Fibroblast of peridontal ligament (primary cell): ENCODE data around the gene KLF17.

Experiments
- DNase-seq: peaks from one replicate; pipeline ENCODE4 v3.0.0-alpha.2; 2010; ENCODE audit errors: extremely low read depth

Gene KLF17, protein sequence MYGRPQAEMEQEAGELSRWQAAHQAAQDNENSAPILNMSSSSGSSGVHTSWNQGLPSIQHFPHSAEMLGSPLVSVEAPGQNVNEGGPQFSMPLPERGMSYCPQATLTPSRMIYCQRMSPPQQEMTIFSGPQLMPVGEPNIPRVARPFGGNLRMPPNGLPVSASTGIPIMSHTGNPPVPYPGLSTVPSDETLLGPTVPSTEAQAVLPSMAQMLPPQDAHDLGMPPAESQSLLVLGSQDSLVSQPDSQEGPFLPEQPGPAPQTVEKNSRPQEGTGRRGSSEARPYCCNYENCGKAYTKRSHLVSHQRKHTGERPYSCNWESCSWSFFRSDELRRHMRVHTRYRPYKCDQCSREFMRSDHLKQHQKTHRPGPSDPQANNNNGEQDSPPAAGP

GRCh38 chr1:44118682-44119081, at the start of gene KLF17:
Gene KLF17, plus strand, starts transcription at chr1:44118821. Its CDS starts 87 bp downstream, at chr1:44118908.
- no peak for DNase-seq

GRCh38 chr1:44071461-44071860, 47.2 kb upstream of the KLF17 start:
- no peak for DNase-seq

GRCh38 chr1:44072204-44072603, 46.4 kb upstream of the KLF17 start:
- DNase-seq = peak; percentile 84

DNA sequence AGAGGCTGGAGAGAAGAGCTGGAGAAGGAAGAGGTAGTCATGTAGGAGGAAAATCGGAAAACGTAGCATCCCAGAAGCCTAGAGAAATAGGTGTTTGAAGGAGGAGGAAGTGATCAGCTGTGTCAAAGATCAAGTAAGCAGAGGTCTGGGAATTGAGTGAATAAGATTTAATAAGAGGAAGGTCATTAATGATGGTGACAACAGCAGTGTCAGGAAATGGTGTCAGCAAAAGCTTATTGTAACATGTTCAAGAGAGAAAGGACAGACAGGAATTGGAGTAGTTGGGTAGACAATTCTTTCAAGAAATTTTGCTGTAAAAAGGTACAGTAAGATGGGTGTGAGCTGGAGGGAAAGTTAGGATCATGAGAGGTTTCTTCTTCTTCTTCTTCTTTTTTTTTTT, 45.8 kb upstream of the KLF17 start:
- no peak for DNase-seq

DNA sequence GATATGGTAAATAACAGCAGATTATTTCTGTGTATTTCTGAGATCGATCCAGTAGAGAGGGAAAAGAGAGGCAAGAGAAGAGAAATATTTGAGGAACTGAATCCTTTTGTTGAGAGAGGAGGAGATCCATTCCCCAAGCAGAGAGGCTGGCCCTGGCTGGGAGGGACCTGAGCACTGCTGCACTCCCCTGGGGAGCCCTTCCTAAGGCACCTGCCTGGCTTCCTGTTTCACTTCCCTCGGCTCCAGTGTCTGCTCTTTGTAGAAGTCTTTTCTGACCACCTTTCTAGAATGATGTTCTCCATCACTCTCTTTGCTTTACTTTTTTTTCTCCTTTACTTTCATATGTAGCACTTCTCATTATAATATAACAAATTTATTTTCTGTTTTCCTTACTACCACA, 45.1 kb upstream of the KLF17 start:
- no peak for DNase-seq

DNA sequence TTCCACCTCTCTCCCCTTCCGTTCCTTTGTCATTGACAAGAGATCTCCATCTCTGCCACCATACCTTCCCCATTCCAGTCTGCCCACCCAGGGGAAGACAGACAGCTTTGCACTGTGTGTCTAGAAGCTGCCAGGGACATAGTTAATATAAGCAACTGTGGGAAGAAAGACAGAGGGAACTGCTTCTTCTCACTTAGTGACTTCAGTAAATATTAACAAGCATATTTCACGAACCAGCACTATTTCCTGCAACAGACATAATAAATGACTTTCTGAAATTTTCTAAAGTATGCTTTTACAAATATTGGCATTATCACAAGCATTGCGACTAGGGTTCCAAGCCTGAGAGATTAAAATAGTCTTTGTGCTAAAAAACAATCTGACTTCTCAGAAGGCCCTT, 44.2 kb upstream of the KLF17 start:
- DNase-seq = no peak

GRCh38 chr1:44076066-44076465, 42.6 kb upstream of the KLF17 start:
- no peak for DNase-seq

- no peak for DNase-seq
Measured at GRCh38 chr1:44077421-44077820, 41.2 kb upstream of the KLF17 start.

DNA sequence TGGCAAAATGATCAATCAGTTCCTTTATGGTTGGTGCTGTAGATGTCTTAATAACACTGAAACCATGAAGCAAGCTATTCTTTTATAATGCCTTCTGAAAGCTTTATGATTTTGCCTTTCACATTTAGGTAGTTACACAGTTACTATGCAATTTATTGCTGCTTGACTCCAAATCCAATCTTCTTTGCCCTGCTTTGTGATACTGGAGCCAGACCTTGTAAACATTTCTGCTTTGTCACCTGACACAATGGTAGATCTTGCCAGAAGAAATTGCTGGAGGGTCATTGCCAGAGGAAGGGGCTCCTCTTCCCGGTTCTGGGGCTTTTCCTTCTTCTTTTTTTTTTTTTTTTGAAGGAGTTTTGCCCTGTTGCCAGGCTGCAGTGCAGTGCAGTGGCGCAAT, 40.5 kb upstream of the KLF17 start:
- DNase-seq = no peak

GRCh38 chr1:44079566-44079965, 39.1 kb upstream of the KLF17 start:
- DNase-seq = no peak

GRCh38 chr1:44084998-44085675, 33.5 kb upstream of the KLF17 start:
- DNase-seq = peak; percentile 84

DNA sequence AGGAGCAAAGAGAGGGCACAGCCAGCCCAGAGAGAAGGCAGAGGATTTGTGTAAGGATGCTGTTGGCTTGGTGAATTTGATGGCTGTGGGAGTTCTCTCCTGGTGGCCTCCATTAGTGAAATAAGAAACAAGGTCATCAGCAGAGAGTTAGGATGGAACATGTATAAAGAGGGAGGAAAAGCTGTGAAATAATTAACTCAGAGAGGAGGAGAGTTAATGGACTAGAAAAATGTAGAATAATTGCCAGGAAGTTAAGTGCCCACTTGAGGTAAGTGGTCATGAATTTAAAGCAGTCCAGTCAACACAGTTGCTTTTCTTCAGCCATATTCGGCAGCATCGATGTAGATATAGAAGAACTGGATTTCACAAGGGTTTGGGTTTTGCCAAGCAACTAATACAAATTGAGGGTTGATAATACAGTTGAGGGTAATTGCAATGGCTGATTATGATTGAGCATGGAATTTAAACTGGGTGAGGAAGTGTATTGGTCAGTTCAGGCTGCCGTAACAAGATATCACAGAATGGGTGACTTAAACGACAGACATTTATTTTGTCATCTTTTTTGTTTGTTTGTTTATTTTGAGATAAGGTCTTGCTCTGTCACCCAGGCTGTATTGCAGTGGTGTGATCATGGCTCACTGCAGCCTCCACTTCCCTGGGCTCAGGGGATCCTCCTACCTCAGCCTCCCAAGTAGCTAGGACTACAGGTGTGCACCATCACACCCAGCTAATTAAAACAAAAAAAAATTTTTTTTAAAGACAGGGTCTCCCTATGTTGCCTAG, 31.7 kb upstream of the KLF17 start:
- no peak for DNase-seq

DNA sequence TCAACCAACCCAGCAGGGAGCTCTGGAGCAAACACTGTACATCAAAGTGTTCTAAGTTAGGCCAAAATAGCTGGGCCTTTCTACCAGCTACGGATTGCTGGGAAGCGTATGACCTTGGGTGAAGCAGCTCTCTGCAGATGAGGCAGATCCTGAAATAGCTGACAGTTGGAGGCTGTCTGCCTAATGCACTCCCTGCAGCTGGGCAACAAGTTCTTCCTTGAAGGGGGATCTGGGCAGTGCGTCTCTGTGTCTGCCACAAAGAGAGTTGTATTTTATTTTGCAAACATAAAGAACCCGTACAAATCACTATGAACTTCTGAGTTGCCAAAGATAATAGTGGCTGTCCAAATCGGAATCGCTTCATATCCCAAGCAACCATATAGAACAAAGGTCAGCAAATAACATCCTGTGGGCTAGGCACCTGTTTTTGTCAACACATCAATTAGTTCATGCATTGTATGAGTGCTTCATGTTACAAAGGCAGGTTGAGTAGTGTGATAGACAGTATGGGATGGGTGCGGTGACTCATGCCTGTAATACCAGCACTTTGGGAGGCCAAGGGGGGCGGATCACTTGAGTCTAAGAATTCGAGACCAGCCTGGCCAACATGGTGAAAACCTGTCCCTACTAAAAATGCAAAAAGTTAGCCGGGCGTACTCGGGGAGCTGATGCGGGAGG, 29.1 kb upstream of the KLF17 start:
- DNase-seq = no peak

GRCh38 chr1:44090429-44091252, 28.0 kb upstream of the KLF17 start:
- DNase-seq = no peak

DNA sequence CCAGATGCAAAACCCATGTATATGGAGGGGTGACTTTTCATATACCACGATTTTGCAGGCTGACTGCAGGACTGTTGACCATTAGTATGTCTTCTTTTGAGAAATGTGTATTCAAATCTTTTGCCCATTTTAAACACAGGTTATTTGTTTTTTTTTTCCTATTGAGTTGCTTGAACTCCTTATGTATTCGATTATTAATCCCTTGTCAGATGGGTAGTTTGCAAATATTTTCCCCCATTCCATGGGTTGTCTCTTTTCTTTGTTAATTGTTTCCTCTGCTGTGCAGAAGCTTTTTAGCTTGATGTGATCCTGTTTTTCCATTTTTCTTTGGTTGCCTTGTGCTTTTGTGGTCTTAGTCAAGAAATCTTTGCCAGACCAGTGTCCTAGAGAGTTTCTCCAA, 24.6 kb upstream of the KLF17 start:
- DNase-seq = no peak

DNA sequence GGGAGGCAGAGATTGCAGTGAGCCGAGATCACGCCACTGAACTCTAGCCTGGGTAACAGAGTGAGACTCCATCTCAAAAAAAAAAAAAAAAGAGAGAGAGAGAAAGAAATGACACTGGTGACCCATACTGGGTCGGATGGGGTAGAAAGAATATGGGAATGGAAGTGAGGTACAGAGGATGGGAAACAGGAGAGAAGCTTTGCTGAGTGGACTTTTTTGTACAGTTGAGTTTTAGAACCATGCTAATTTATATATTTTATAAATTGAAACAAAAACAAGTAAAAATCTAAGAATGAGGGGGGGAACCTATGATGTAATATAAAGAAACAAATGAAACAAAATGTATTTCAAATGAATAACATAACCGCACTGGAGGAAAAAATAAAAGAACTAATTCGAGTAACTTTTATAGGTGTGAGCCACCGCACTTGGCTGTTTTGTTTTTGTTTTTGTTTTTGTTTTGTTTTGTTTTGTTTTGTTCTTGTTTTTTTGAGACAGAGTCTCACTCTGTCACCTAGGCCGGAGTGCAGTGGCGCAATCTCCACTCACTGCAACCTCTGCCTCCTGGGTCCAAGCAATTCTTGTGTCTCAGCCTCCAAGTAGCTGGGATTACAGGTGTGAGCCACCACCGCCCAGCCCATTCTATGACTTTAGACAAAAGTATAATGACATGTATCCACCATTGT, 18.3 kb upstream of the KLF17 start:
- DNase-seq = no peak

GRCh38 chr1:44101328-44101727, 17.3 kb upstream of the KLF17 start:
- peak; percentile 30 for DNase-seq

DNA sequence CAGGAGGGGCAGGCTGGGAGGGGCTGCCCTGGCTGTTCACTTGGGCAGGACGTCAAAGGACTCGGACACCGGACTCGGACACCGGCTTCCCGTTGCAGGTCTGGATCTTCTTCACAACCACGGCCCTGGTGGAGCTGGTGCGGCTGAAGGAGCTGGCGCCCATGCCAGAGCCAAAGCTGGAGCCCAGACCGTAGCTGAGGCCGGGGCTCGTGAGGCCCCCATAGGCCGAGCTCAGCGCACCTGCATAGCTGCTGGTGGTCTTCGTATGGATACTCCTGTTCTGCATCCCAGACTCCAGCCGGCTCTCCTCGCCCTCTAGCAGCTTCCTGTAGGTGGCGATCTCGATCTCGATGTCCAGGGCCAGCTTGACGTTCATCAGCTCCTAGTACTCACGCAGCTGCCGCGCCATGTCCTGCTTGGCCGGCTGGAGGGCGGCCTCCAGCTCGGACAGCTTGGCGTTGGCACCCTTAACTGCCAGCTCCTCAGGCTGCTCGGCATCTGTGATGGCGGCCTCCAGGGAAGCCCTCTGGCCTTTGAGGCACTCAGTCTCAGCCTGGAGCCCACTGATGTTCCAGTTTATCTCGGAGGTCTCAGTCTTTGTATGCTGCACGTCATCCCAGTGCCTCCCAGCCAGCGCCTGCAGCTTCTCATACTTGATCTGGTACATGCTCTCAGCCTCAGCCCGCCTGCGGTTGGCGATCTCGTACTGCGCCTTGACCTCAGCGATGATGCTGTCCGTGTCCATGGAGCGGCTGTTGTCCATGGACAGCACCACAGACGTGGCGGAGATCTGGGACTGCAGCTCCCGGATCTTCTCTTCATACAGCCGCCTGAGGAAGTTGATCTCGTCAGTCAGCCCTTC, 15.1 kb upstream of the KLF17 start:
- no peak for DNase-seq

DNA sequence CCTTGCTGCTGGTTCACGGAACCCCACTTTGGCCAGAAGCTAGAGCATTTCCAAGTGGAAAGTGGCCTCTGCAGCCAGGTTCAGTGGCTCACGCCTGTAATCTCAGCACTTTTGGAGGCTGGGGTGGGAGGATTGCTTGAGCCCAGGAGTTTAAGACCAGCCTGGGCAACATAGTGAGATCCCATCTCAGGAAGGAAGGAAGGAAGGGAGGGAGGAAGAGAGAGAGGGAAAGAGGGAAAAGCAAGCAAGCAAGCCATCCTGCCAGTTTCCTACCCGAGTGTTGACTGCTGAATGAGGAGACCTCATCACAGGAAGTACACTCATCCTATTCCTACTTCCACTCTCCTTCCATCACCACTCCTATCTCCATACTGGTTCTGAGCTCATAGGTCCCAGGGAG, 12.8 kb upstream of the KLF17 start:
- no peak for DNase-seq

DNA sequence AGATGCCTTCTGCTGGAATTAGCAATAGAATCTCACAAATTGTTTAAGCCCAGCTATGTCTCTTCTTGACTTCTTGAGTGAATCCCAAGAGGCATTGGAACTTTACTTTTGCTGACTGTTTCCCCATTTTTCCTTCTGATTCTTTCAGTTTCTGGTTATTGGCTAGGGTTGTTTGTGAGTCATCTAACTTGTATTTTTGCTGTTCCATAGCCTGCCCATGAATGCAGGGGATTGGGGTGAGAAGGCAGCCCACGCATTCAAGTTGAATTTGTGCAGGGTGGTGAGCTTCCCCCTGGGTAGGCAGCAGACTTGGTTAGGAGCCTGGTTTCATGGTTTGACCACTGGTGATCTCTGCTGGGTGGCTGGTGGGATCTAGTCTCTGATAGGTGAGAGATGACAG, 10.4 kb upstream of the KLF17 start:
- peak; percentile 73 for DNase-seq
